Measurements from ENCODE around the gene CPB2.

Gene CPB2

DNA sequence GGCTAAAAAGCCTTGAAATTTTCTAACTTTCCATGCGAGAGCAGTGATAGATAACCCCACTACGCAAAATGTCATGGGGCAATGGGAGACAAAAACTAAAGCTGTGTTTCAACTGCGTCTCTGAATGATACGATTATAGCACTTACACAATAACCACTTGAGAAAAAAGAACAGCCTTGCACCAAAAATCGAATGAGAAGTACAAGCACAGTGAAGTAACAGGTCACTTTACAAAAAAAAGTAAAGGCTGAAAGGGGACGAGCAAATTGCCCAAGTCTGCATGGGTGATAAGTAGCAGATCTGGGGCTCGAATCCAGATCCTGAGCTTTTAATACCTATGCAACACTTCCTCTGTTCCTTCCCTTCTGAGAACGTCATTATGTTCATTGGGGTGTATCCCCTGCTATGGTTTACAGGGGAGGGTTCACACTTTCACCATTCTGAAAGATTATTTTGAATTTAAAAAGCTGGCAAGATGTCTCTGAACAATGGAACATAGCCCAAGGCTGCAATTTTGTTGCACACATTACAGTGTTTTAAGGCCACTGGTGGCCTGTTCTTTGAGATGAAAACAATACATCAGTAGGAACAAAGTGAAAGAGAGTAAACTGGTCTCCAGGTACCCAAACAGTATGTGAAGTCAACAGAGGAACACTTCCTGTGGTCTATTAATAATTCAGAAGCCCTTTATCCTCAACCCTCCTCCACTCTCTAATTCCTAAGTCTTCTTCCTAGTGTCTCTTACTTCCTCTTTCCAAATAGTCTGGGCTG, 3.2 kb downstream of the CPB2 start:
- DNase-seq: no peak

DNA sequence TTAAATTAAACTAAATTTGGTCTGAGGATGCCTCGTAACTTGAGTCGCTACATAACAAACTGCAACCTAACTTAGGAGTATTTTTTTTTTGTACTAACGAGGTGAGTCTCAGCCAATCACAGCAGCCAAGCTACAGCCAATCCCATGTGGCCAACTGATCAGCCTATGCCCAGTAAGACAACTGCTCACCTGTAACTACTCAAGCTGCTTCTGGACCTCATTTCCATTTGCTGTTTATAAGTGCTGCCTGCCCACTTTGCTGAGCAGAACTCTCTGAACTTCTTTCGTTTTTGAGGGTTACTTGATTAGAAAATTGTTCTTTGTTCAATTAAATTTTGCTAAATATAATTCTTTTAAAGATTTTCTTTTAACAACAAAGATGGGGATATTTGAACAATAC, 3.8 kb downstream of the CPB2 start:
- DNase-seq: no peak
- intact Hi-C loops (cut with DNase I): no loop called here

More for the DNA sequence above, 3.2 kb downstream of the CPB2 start:
- intact Hi-C loops (cut with DNase I): no loop called here

DNA sequence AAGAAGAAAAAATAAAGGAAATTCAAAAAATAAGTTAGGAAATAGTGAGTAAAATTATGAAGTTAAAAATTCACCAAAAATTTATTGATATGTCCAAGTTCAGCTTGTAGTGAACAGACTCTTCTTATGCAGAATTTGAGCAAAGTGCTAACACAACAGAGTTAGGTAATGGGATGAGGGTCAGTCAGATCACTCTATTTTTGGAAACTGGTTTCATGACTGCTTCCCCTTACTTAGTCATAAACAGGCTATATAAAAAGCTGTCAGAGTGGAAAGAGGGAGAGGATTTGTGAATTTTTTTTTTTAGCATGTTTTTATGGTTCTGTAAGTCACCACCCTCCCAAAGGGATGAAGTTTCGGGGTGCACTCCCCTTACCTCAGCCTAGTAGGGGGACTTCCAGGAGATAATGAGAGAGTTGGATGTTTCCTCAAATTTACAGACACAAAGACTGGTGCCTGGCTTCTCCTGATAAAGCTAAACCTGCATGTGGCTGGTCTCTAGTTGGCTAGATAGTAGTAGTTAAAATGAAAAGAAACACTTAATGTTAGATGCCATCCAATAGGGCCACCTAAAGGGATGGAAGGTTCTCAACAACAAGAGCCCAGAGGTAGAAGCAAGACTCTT, 4.5 kb downstream of the CPB2 start:
- DNase-seq: no peak
- intact Hi-C loops (cut with DNase I): no loop called here

- no peak for DNase-seq
- intact Hi-C loops (cut with DNase I): no loop called here
These were observed 7.2 kb downstream of the CPB2 start for GRCh38 chr13:46097663-46098062.

GRCh38 chr13:46097015-46097414, 7.8 kb downstream of the CPB2 start:
- intact Hi-C loops (cut with DNase I): no loop called here
- DNase-seq: peak in 7 of 10 donors; percentile 15 to 91 (median 34)

DNA sequence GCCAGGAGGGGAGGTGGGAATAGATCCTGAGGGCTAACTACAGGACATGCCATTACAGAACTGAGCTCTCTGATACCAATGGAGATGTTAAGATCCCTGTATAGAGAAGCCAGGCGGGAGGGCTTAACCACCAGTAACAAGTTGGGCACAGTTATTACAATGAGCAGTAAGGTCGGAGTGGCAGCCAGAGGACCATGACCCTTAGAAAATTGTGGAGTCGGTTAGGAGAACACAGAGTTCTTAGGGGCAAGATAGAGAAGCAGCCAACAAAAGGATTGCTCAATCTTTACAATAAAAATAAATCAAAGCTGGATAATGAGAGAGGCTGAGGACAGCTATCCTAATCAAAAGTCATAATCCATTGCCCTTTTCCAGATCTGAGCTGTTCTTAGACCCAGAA, 10.4 kb downstream of the CPB2 start:
- DNase-seq: no peak
- intact Hi-C loops (cut with DNase I): no loop called here

DNA sequence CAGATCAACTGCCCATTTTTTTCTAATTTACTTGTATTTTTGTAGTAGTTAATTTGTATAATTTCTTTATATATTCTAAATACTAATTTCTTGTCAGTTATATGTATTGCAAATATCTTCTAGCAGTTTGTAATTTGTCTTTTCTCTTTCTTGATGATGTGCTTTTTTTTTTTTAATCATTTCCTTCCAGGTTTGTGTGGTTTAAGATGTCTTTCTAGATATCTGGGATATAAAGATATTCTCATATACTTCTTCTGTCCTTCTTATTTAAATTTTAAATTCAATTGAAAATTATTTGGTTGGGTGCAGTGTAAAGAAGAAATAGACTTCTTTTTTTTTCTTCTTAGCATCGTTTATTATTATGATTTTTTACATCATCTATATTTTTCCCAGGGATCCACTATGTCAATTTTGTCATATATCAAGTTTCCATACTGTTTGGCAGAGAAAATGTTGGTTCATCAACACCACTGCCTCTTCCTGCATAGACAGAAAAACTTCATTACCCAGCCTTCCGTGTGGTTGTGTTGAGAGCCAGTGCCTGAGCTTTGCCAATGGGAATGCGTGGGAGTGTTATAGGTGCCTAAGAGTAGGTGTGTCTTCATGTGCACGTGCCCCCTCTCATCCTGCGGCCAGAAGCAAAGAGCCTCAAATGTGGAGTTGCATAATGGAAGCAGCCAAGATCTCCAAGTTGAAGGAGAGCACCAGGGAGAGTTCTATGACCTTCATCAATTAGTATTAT, 15.8 kb downstream of the CPB2 start:
- DNase-seq: no peak
- intact Hi-C loops (cut with DNase I): no loop called here

DNA sequence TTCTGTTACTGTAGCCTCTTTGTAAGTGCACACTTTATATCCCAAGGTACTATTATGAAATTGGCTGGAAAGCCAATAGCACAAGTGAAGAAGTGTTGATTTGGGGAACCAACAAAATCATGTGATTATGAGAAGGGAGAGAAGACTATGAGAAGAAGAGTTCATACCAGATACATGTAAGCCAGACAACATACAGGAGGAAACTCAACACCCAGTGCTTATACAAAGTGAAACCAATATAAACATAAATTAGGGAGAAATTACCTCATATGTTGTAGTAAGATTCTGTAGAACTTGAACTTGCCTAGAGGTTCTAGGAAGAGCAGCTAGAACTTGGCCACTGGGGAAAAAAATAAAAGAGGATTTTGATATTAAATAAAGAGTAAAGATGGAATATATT, 17.4 kb downstream of the CPB2 start:
- intact Hi-C loops (cut with DNase I): no loop called here
- DNase-seq: no peak

DNA sequence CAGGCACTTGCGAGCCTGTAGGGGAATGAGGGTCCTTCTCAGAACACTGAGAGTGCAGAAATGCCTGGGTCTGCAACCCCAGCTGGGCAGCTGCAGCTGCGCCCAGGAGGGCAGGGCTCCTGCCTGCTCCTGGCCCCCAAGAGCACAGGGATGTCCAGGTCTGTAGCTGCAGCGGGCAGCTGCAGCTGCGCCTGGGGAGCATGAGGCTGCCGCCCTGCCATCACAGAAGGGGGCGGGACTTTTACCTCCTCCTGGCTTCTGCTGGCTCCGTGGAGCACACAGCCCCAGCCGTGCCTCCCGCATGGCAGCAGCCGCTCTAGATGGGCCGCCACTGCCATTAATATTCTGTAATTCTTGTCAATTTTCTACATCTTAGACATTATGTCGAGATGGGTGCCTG, 17.8 kb downstream of the CPB2 start:
- DNase-seq: no peak
- intact Hi-C loops (cut with DNase I): no loop called here

DNA sequence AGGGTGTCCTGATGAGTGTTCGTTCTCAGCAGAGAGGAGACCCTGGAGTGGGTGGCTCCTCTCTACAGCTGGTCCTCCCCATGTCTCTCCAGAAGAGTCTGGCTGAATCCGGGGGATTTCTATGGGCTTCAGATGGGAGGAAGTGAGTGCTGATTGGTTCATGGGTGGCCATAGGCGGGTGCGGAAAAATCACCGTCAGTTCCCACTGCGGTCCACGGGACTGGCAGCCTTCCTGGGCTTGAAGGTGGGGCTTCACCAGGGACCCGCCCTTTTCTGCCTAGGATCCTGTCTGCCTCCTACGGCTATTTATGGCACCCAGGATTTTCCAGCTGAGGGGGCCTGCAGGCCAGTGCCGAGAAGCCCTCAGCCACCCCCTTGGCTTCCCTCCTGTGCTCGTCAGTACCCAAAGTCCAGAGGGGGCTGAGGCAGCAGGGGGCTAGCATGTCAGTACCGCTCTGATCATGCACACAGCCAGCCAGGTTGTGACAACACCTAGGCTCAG, 18.4 kb downstream of the CPB2 start:
- intact Hi-C loops (cut with DNase I): no loop called here
- no peak for DNase-seq

DNA sequence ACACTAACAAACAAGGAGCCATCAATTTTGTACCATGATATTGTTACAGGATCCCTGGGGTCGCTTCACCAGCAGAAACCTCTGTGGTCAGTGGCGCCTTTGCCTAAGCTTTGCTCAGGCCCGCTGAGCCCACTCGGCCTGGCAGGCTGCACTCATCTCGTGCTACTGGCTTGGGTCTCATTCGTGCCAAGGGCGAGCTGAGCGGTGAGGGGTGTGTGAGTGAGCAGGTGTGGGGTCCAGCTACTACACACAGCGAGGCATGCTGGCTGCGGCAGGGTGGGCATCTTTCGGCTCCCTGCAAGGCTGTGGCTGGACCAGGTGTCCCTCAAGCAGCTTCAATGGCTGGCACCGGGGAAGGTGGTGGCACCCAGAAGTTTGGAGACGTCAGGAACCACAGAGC, 19.1 kb downstream of the CPB2 start:
- intact Hi-C loops (cut with DNase I): no loop called here
- DNase-seq: peak in 2 of 10 donors; percentile 70 to 80

DNA sequence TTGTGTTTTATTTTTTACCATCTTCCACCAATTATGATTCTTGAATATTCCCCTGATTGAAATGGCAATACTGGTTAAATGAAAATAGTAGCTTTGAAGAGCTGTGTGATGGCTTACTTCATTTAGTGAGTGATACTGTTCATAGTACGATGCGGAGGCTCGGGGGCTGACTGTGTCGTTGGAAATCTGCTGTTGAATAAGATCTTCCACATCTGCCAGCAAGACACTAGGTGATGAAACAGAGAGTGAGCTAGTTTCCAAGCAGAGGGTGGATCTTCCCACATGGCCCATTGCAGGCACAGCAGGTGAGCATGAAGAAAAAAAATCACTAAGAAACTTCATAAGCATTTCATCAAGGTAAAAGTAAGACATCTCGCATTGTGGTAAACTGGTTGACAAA, 22.5 kb downstream of the CPB2 start:
- DNase-seq: no peak
- intact Hi-C loops (cut with DNase I): no loop called here

GRCh38 chr13:46079770-46080169, 25.1 kb downstream of the CPB2 start:
- no peak for DNase-seq
- intact Hi-C loops (cut with DNase I): no loop called here

DNA sequence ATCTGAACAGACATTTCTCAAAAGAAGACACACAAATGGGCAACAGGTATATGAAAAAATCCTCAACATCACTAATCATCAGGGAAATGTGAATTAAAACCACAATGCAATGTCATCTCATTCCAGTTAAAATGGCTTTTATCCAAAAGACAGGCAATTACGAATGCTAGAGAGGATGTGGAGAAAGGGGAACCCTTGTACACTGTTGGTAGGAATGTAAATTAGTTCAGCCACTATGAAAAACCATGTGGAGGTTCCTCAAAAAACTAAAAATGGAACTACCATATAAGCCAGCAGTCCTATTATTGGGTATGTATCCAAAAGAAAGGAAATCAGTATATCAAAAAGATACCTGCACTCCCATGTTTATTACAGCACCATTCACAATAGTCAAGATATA, 27.6 kb downstream of the CPB2 start:
- intact Hi-C loops (cut with DNase I): no loop called here
- no peak for DNase-seq

DNA sequence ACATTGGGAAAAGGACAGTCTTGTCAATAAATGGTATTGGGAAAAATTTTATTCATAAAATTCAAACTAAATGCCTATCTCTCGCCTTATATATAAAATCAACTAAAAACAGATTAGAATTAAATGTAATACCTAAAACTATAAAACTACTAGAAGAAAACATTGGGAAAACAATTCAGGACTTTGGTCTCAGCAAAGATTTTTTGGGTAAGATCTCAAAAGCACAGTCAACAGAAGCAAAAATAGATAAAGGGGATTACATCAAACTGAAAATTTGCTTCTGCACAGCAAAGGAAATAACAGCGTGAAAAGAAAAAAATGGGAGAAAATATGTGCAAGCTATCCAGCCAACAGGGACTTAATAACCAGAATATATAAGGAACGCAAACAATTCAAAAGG, 28.0 kb downstream of the CPB2 start:
- intact Hi-C loops (cut with DNase I): no loop called here

GRCh38 chr13:46075811-46076210, 29.0 kb downstream of the CPB2 start:
- no peak for DNase-seq
- intact Hi-C loops (cut with DNase I): no loop called here

More for the DNA sequence above, 28.0 kb downstream of the CPB2 start:
- no peak for DNase-seq

DNA sequence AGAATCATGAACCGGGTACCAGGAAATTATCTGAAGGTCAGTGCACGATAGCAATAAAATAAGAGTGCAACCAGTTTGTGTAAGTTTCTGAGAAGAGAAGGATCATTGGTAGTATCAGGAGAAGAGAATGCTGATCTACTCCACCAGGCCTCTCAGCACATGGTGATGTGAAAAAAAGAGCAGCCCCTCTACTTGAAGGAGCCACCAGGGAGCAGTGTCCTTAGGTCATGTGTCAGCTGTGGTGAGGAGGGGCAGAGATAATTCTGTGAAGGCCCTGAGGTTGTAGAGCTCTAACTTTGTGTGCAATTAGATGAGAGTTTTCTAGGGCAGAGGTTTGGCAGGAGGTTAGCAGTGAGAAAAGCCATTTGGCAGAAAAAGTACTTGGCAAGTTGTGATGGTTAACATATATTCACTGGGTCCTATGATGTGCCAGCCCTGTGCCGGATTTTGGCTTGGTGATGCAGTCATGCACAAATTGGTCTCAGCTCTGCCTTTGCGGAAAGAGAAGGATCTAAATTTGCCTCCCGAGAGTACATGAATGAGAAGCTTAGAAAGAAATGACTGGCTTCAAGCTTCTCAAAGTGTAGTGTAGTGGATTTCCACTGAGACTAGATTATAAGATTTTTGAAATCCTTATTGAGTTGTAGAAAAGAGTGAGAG, 33.1 kb downstream of the CPB2 start:
- intact Hi-C loops (cut with DNase I): no loop called here
- DNase-seq: peak in 1 of 10 donors; percentile 14

- intact Hi-C loops (cut with DNase I): no loop called here
- no peak for DNase-seq
These were observed 41.5 kb downstream of the CPB2 start for GRCh38 chr13:46063292-46063691.

DNA sequence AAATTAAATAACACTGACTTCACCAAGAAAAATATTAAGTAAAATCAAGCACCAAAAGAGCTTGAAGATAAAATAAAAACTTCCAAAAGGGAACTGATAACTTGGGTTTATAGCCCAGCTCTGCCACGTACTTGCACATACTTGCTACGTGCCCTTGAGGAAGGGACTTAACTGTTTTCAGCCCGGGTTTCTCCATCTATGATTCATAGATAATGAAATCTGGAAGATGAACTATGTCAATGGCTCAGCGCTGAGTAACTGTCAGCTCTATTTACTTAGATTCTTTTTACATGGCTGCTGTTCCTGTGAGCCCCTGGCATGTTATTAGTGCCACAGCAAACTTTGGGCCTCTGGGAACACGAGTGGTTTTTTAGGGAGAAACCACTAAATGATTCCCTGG, 42.6 kb downstream of the CPB2 start:
- intact Hi-C loops (cut with DNase I): no loop called here
- DNase-seq: no peak

GRCh38 chr13:46059405-46059804, 45.4 kb downstream of the CPB2 start:
- DNase-seq: no peak
- intact Hi-C loops (cut with DNase I): no loop called here

GRCh38 chr13:46058268-46058667, 46.6 kb downstream of the CPB2 start:
- intact Hi-C loops (cut with DNase I): no loop called here
- DNase-seq: no peak
